NK-92 treated with Interleukin-12 subunit alpha and Interleukin-12 subunit beta, amount 100 ng/mL, for 24 hours (cell line): ENCODE data around the gene GDF11.

Experiments used
- DNase-seq: peaks from one replicate; lab custom pipeline; 2025; lab: John Stamatoyannopoulos, UW

Gene GDF11

GRCh38 chr12:55742719-55743405 is at the start of gene GDF11:
GDF11 (plus strand) TSS chr12:55743122; CDS start chr12:55743317, 195 bp downstream.
- peak; percentile 39 for DNase-seq

- no peak for DNase-seq
Measured at GRCh38 chr12:55693323-55694187, 49.4 kb upstream of the GDF11 start.

DNA sequence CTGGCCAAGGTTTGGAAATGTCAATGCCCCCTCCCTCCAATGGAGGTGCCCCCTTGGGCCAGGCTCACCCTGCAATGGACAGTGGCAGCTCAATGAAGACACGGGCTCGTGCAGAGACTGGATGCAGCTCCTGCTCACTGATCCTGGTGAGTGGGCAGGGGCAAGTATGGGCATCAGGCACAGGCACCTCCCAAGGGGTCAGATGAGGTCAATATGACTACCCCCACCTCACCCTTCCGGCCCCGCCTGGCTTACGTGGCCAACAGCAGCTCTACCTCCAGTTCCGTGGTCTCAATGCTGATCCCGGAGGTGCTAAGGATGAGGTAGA is 48.8 kb upstream of the GDF11 start:
- no peak for DNase-seq

GRCh38 chr12:55694651-55695050 is 48.3 kb upstream of the GDF11 start:
- no peak for DNase-seq

DNA sequence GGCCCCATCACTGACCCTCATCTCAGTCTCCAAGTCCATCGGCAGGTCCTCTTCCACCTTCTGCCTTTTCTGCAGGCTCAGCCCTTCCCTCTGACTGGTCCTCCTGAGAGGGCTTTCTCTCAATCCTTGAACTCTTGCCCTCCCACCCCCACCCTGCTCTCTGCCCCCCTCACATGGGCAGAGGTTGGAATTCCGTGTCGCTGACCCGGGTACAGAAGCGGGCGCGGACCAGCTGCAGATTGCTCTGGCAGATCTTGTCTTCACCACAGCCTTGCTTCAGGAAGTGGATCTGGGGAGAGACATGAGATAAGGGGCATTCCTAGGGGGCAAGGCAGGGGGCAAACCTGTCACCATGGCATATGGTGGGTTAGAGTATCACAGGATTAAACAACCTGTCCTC is 47.6 kb upstream of the GDF11 start:
- DNase-seq, result no peak

DNA sequence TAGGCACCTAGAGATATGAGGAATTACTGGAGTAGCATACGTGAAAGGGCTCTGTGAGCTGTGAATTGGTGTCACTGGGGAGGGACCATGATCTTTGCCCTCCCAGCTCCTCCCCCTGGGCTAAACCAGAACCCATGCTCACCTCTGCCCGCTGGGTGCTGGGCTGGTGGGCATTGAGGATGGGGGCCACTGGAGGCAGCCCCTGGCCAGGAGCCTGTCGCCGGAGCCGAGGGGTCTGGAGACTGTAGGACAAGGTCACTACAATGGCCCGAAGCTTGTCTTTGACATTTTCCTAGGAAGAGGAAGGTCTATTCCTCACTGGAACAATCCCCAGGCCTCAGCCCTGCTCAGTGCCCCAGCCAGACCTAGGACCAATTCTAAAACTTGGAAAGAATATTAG is 46.8 kb upstream of the GDF11 start:
- no peak for DNase-seq

DNA sequence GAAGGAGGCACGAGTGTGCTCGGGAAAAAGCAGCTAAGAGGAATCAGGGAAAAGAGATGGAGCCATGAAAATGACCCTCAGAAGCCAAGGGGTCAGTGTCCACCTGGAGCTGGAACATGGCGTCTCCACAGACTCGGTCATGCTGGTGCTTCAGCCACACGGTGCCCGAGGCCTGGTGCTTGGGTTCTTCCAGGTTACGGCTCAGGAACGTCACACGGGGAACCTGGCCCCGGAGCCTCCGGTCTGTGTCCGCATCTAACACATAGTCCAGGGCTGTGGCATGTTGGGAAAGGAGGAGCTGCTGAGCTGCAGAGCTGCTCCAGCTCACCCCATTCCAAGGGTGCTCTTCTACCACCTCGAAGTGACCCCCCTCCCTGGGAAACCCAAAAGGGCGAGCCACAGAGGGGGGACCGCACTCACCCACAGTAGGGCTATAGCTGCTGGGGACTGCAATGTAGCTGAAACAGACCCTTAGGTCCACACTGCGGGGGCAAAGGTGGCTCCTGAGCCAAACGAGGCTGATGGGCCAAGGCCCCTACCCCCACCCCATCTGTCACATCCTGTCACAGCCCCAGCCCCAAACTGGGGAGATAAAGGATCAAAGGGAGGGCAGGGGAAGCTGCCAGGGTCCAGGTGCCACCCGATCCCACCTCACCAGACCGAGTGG is 46.0 kb upstream of the GDF11 start:
- no peak for DNase-seq

DNA sequence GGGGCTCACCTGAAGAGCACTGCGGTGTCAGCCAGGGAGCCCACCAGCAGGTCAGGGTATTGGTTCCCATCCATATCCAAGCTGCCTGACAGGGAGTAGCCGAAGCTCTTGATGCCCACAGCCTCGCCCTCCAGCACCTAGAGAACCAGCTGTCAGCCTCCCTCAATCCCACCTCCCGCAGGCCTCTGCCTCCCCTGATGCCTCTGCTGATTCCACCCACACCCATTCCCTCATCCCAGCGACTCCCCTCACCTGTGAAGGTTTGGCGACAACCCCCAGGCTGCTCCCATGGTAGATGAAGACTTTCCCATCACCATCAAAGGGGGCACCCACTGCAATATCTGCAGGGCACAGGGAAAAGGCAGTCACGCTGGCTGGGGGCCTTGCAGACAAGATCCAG is 45.2 kb upstream of the GDF11 start:
- DNase-seq, result no peak

DNA sequence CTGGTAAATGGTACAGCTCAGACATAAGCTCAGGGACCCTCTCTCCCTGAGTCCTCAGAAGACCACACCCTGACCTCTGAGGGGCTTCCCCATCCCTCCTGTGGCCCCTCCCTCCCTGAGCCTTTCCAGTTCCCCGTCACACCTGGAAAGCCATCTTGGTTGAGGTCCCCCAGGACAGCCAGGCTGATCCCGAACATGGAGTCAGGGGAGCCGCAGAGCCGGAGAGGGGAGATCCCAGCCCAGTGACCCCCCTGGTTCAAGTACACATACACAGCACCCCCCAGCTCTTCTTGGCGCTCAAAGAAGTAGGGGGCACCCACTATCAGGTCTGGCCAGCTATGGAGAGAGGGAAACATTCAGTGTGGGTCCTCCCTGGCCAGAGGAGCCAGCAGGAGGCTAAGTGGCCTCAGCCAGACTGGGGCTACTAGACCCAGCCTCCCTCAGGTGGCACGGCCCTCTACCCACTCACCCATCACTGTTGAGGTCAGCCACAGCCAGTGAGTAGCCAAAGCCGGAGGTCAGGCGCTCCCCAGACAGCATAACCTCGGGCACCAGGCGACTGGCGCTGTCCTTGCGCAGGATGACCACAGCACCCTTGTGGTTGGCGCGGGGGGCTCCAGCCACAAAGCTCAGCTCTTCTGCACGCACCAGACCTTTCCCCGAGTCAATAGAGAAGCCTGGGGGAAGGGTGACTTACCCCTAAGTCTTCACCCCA is 44.5 kb upstream of the GDF11 start:
- DNase-seq, result no peak

DNA sequence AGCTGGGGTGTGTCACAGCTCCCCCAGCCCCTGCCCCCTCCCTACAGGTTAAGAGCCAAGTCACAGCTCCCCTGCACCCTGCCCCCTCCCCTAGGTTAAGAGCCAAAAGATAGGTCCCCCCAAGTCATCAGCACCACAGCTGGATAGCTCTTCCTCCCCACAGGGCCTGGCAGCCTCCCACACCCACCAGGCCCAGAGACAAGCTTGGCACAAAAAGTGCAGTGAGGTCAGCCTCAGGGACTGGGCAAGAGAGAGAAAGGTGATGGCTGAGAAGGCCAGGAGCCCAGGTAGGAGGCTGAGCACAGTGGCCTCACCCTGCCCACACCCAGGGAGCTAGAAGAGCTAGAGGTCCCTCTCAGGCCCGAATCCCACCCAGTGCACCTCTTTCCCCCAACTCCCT is 44.0 kb upstream of the GDF11 start:
- DNase-seq, result no peak

DNA sequence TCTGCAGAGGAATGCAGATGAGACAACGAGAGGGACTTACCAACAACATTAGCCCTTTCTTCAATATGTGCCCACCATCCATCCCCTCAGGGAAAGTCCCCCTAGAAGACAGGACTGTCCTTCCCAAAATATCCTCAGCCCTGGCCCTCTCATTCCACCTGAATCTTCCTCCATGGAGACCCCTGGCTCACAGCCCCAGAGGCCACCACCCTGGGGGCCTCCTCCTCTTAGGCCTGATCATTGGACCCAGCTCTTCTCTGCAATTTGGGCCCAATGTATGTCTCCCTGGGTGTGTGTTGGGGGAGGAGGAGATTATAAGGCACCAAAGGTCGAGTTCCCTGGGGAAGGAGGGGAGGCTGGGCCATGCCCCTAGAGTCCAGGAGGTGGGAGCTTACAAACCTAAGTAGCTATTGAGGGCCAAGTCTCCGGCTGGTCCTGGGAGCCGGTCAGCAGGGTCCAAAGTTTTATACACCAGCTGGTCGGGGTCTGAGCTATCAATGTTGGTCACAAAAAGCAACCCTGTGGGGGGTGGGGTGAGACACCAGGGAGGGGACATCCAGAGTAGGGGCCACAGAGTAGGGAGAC is 43.4 kb upstream of the GDF11 start:
- DNase-seq, result no peak

DNA sequence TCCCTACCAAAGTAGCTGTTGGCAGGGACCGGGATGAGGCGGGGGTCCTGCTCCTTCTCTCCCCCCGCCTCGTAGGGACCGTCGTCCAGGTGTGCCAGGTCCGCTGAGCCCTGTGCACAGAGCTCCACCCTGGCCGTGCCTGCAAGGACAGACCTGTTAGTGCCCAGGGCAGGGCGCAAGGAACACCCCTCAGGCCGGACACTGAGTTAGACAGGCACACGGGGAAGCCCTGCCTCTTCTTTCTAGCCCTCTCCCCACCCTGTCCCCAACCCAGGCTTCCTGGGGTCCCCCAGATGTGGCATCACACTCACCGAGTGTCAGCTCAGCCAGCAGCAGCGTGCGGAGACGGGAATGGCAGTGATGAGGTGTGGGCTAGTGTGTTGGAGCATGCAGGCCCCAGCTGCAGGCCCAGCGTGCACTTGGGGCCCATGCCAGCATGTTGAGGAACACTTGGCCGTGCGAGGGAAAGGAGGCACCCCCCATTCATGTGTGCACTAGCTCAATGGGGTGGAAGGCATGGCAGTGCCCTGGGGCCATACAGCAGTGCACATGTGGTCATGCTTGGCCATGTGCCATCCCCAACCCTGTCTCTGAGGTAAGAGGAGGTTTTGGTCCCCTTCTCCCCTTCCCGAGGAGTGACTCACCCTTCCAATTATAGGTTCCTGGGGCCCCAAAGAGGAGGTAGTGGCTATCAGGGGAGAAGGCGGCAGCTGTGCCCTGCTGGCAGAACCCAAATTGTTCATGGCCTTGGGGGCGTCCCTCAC is 42.5 kb upstream of the GDF11 start:
- no peak for DNase-seq

- DNase-seq, result no peak
Measured at GRCh38 chr12:55702861-55703260, 40.1 kb upstream of the GDF11 start.

GRCh38 chr12:55703288-55703687 is 39.6 kb upstream of the GDF11 start:
- DNase-seq, result no peak

- DNase-seq, result no peak
Measured at GRCh38 chr12:55703901-55704761, 38.8 kb upstream of the GDF11 start.

DNA sequence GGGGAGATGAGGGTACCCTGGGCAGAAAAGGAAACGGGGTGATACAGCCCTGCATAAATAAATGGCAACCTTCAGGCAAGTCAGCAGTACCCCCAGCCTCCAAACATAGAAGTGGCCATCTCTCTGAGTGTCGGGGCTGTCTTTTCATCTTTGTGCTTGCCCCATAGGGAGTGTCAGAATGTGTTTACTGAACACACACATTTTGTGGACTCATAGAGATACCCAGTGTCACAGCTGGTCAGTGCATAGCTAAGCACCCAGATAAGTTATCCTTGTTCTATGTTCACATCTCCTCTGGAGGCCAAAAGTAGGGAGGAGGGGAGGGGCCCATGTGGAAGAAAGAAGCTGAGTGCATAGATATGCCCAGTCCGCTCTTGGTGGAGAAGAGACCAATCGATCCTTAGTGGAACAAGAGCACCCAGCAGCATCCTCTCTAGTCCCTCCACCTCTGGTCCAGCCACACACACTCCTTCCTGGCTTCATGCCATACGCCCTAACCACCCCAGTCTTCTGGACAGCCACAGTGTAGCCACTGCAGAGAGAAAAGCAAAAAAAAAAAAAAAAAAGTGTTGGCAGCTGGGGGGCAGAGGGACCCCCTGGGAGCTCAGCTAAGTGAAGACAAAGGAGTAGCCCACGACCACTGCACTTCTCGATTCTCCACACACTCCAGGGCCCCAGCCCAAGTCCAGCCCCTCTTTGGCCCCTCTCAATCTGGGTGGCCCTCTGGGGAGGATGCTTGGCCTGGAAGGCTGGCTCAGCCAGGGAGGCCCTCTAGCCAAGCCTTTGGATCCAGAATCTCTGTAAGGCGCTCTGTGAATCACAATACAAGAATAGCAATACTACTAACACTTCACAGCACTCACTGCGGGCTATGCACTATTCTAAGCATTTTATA is 37.9 kb upstream of the GDF11 start:
- DNase-seq, result no peak

GRCh38 chr12:55705782-55706402 is 37.0 kb upstream of the GDF11 start:
- no peak for DNase-seq

- no peak for DNase-seq
Measured at GRCh38 chr12:55706568-55707218, 36.2 kb upstream of the GDF11 start.
